ENCODE measurements around the gene RAB12. TPM values are rescaled to one million over a fixed set of nuclear protein-coding genes. Genes with fewer than 3 reads are reported as not detected.

RAB12 gene
- total RNA-seq, 2 experiments from 2014 or later, result 20.1 to 20.3 TPM

- TF ChIP-seq, protein P1, sequence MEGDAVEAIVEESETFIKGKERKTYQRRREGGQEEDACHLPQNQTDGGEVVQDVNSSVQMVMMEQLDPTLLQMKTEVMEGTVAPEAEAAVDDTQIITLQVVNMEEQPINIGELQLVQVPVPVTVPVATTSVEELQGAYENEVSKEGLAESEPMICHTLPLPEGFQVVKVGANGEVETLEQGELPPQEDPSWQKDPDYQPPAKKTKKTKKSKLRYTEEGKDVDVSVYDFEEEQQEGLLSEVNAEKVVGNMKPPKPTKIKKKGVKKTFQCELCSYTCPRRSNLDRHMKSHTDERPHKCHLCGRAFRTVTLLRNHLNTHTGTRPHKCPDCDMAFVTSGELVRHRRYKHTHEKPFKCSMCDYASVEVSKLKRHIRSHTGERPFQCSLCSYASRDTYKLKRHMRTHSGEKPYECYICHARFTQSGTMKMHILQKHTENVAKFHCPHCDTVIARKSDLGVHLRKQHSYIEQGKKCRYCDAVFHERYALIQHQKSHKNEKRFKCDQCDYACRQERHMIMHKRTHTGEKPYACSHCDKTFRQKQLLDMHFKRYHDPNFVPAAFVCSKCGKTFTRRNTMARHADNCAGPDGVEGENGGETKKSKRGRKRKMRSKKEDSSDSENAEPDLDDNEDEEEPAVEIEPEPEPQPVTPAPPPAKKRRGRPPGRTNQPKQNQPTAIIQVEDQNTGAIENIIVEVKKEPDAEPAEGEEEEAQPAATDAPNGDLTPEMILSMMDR (IDR thresholded peaks at IDR 0.05), result no peak
- CTCF ChIA-PET, result no interaction called here
Measured at GRCh38 chr18:8595445-8595844, 13.8 kb upstream of the RAB12 start.

GRCh38 chr18:8601277-8602032 is 7.8 kb upstream of the RAB12 start:
- ChIA-PET POLR2A (interaction anchor here (0.6 to 0.8 kb wide), 2 partner anchors 8 to 1260 kb away, joined by 3 to 4 read pairs; partner anchors contain the start of gene RAB12), CTCF (interaction anchor here (0.6 kb wide), 1 partner anchor 8 kb away, joined by 3 read pairs; the partner anchor contains the start of gene RAB12)
- H3K4me1 Mint-ChIP-seq (ENCODE audit: low read depth), result peaks cover 6% of the 10 kb centered on the region
- H3K9me3 Mint-ChIP-seq, result no peaks in the 10 kb centered on the region
- intact Hi-C loops (cut with DNase I, micrococcal nuclease), result no loop called here
- H3K27ac Mint-ChIP-seq, result no peak overlapping the region
- H3K4me3 Mint-ChIP-seq, result no peak overlapping the region
- no peaks in the 10 kb centered on the region for H3K36me3 ChIP-seq (ENCODE audit: insufficient read depth, low read length)
- H3K4me1 ChIP-seq (ENCODE audit: insufficient read depth, low read length), result no peaks in the 10 kb centered on the region
- TF ChIP-seq, protein P1 (IDR thresholded peaks at IDR 0.05), result no peak
- H3K9me3 ChIP-seq (ENCODE audit: control insufficient read depth in 1 of 2, insufficient read depth in 1 of 2, low read length in 2 of 2), result no peaks in the 10 kb centered on the region
- no peak for ATAC-seq (ENCODE audit: poor library complexity)
- peak in 2 of 14 experiments; percentile 17 for DNase-seq
- H3K27ac ChIP-seq (ENCODE audit: low read depth in 1 of 2, low read length in 2 of 2), result no peak overlapping the region
- no peaks in the 10 kb centered on the region for H3K27me3 ChIP-seq (ENCODE audit: control insufficient read depth in 1 of 2, insufficient read depth in 2 of 2, low read length in 2 of 2)
- H3K27me3 Mint-ChIP-seq, result peaks cover 35% of the 10 kb centered on the region
- H3K36me3 Mint-ChIP-seq (ENCODE audit: low read depth), result no peaks in the 10 kb centered on the region
- no peak overlapping the region for H3K4me3 ChIP-seq (ENCODE audit: low read length)

More at GRCh38 chr18:8595445-8595844, 13.8 kb upstream of the RAB12 start:
- H3K36me3 ChIP-seq (ENCODE audit: insufficient read depth, low read length), result no peaks in the 10 kb centered on the region
- intact Hi-C loops (cut with DNase I, micrococcal nuclease), result no loop called here
- ATAC-seq (ENCODE audit: poor library complexity) (no peak), DNase-seq (no peak)
- no peaks in the 10 kb centered on the region for H3K36me3 Mint-ChIP-seq (ENCODE audit: low read depth)
- no peaks in the 10 kb centered on the region for H3K27me3 ChIP-seq (ENCODE audit: control insufficient read depth in 1 of 2, insufficient read depth in 2 of 2, low read length in 2 of 2)
- no peak overlapping the region for H3K4me3 ChIP-seq (ENCODE audit: low read length)
- H3K27me3 Mint-ChIP-seq, result peaks cover 5% of the 10 kb centered on the region
- H3K27ac Mint-ChIP-seq, result no peak overlapping the region
- no peaks in the 10 kb centered on the region for H3K9me3 Mint-ChIP-seq
- no peaks in the 10 kb centered on the region for H3K4me1 ChIP-seq (ENCODE audit: insufficient read depth, low read length)
- H3K9me3 ChIP-seq (ENCODE audit: control insufficient read depth in 1 of 2, insufficient read depth in 1 of 2, low read length in 2 of 2), result no peaks in the 10 kb centered on the region
- H3K27ac ChIP-seq (ENCODE audit: low read depth in 1 of 2, low read length in 2 of 2), result no peak overlapping the region
- H3K4me3 Mint-ChIP-seq, result no peak overlapping the region
- POLR2A ChIA-PET, result no interaction called here
- H3K4me1 Mint-ChIP-seq (ENCODE audit: low read depth), result no peaks in the 10 kb centered on the region

DNA sequence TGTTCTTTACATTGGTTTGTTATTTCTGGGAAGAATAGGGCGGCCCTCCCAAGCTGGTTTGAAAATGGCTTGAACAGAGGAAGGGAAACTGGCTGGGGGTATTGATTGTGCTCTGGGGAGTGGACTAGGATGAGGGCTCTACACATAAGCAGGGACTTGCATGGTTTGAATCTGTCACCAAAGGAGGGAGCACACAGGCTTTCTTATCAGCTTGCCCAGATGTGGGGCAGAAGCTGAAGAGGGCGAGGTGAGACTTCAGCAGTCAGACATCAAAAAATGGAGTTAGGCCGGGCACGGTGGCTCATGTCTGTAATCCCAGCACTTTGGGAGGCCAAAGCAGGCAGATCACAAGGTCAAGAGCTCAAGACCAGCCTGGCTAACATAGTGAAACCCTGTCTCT is 7.2 kb upstream of the RAB12 start:
- CTCF ChIA-PET, result no interaction called here
- no peak overlapping the region for H3K27ac Mint-ChIP-seq
- DNase-seq (no peak), ATAC-seq (ENCODE audit: poor library complexity) (no peak)
- intact Hi-C loops (cut with DNase I, micrococcal nuclease), result no loop called here
- peaks cover 6% of the 10 kb centered on the region for H3K4me1 Mint-ChIP-seq (ENCODE audit: low read depth)
- H3K9me3 Mint-ChIP-seq, result no peaks in the 10 kb centered on the region
- POLR2A ChIA-PET, result no interaction called here
- TF ChIP-seq, protein P1 (IDR thresholded peaks at IDR 0.05), result no peak
- Histone ChIP-seq H3K4me1 (ENCODE audit: insufficient read depth, low read length) (no peaks in the 10 kb centered on the region), H3K27ac (ENCODE audit: low read depth in 1 of 2, low read length in 2 of 2) (no peak overlapping the region), H3K27me3 (ENCODE audit: control insufficient read depth in 1 of 2, insufficient read depth in 2 of 2, low read length in 2 of 2) (no peaks in the 10 kb centered on the region), H3K4me3 (ENCODE audit: low read length) (no peak overlapping the region), H3K9me3 (ENCODE audit: control insufficient read depth in 1 of 2, insufficient read depth in 1 of 2, low read length in 2 of 2) (no peaks in the 10 kb centered on the region), H3K36me3 (ENCODE audit: insufficient read depth, low read length) (no peaks in the 10 kb centered on the region)
- peaks cover 35% of the 10 kb centered on the region for H3K27me3 Mint-ChIP-seq
- H3K36me3 Mint-ChIP-seq (ENCODE audit: low read depth), result no peaks in the 10 kb centered on the region
- no peak overlapping the region for H3K4me3 Mint-ChIP-seq
